ENCODE measurements around the gene KHDRBS1.

KHDRBS1 gene

DNA sequence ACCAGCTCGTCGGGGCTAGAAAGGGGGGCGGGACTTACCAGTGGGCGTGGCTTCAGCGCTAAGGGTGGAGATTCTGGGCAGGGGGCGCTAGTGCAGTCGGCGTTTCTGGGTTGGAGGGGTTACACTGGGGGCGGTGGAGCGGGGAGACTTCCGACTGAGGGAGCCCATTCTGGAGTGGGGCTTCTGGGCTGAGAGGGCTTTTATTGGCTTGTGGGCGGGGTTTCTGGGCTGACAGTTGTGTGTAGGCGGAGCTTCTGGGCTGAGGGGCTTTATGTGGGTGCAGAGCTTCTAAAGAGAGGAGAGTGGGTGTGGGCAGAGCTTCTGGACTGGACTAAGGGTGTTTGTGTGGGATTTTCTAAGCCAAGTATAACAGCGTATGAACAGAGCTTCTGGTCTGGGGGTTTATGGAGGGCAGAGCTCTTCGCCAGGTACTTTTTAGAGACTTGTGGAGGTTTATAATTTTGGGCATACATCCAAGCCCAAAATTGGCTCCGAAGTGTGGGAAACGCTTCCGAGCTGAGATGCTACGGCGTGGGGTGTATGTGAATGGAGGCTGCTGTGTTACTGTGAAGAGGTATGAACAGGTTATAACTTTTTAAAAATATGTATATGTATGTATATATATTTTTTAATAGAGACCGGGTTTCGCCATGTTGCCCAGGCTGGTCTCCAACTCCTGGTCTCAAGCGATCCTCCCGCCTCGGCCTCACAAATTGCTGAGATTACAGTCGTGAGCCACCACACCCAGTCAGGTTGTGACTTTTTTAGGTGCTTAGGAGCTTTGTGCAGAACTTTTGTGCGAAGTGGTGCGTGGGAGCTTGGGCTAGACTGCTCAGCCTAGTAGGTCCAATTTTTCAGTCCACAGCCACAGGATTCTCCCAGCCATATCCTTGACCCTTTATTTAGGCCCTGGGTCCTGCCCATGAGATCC lies 59.9 kb downstream of the KHDRBS1 start:
- CTCF ChIA-PET, result interaction anchor here (0.6 to 3.7 kb wide), 15 partner anchors 9 to 635 kb away, joined by 3 to 14 read pairs (median 4); partner anchors contain the start of genes KPNA6 and TXLNA
- Histone ChIP-seq H3K36me3 (ENCODE audit: control insufficient read depth in 2 of 2, insufficient read depth in 1 of 2, low read length in 2 of 2) (peaks cover 9 to 40% of the 10 kb centered on the region in 2 experiments; a peak in 2 of 3 replicates), H3K27ac (ENCODE audit: extremely low read depth, low read depth, low read length) (no peak overlapping the region; the same call in 1 of the 2 replicates), H3K9me3 (ENCODE audit: control insufficient read depth, insufficient read depth, low read depth, low read length) (no peaks in the 10 kb centered on the region), H3K4me3 (ENCODE audit: low read depth, low read length) (peak overlapping the region; percentile 92), H3K4me1 (ENCODE audit: control insufficient read depth, insufficient read depth, low read length) (no peaks in the 10 kb centered on the region)
- POLR2A ChIA-PET, result interaction anchor here (0.6 to 3.6 kb wide), 30 partner anchors 9 to 263 kb away, joined by 3 to 33 read pairs (median 4); partner anchors contain the start of genes DCDC2B, HDAC1, IQCC and KHDRBS1
- TF ChIP-seq SCRT1 (tag by site-specific recombination; IDR thresholded peaks at IDR 0.05; ENCODE audit: borderline replicate concordance) (no peak), MYNN (tag by site-specific recombination; IDR thresholded peaks at IDR 0.05; ENCODE audit: borderline replicate concordance) (peak; percentile 65), ZNF138 (tag by site-specific recombination; IDR thresholded peaks at IDR 0.05; ENCODE audit: borderline replicate concordance) (no peak), ZFP41 (tag by site-specific recombination; IDR thresholded peaks at IDR 0.05; ENCODE audit: borderline replicate concordance) (no peak), OVOL3 (tag by site-specific recombination; IDR thresholded peaks at IDR 0.05) (no peak), KLF9 (tag by site-specific recombination; IDR thresholded peaks at IDR 0.05; ENCODE audit: low read depth) (peak; percentile 84), OSR2 (tag by site-specific recombination; IDR thresholded peaks at IDR 0.05) (no peak), ZBTB8A (tag by site-specific recombination; IDR thresholded peaks at IDR 0.05) (peak; percentile 94), ZNF560 (tag by site-specific recombination; IDR thresholded peaks at IDR 0.05; ENCODE audit: borderline replicate concordance) (no peak), SP3 (tag by site-specific recombination; IDR thresholded peaks at IDR 0.05) (peak; percentile 85), KLF7 (tag by site-specific recombination; IDR thresholded peaks at IDR 0.05; ENCODE audit: borderline replicate concordance) (no peak), TRIM28 (IDR thresholded peaks at IDR 0.05; ENCODE audit: borderline replicate concordance, low read length) (no peak), GLIS2 (tag by site-specific recombination; IDR thresholded peaks at IDR 0.05) (peak; percentile 57), ZNF701 (tag by site-specific recombination; IDR thresholded peaks at IDR 0.05) (no peak), SCRT2 (tag by site-specific recombination; IDR thresholded peaks at IDR 0.05) (no peak), ZNF394 (tag by site-specific recombination; IDR thresholded peaks at IDR 0.05; ENCODE audit: borderline replicate concordance) (no peak), ZNF155 (tag by site-specific recombination; IDR thresholded peaks at IDR 0.05) (no peak), ZNF184 (tag by site-specific recombination; IDR thresholded peaks at IDR 0.05) (no peak), ZNF792 (tag by site-specific recombination; IDR thresholded peaks at IDR 0.05) (no peak), ZSCAN23 (tag by site-specific recombination; IDR thresholded peaks at IDR 0.05) (no peak), ZNF837 (tag by site-specific recombination; IDR thresholded peaks at IDR 0.05) (no peak), EGR2 (tag by site-specific recombination; IDR thresholded peaks at IDR 0.05; ENCODE audit: low read depth) (peak; percentile 99), GLIS1 (tag by site-specific recombination; IDR thresholded peaks at IDR 0.05) (no peak; the same call in none of the 2 replicates), SALL2 (tag by site-specific recombination; IDR thresholded peaks at IDR 0.05; ENCODE audit: borderline replicate concordance) (no peak), ZNF266 (tag by site-specific recombination; IDR thresholded peaks at IDR 0.05; ENCODE audit: low read depth) (no peak; the same call in 1 of the 2 replicates), ZNF747 (tag by site-specific recombination; IDR thresholded peaks at IDR 0.05) (no peak), BCL11B (tag by site-specific recombination; IDR thresholded peaks at IDR 0.05; ENCODE audit: low read depth) (no peak), KLF1 (tag by site-specific recombination; IDR thresholded peaks at IDR 0.05) (no peak), ZNF596 (tag by site-specific recombination; IDR thresholded peaks at IDR 0.05) (no peak), ZNF768 (tag by site-specific recombination; IDR thresholded peaks at IDR 0.05) (no peak), ZNF146 (tag by site-specific recombination; IDR thresholded peaks at IDR 0.05) (no peak), ZSCAN16 (tag by site-specific recombination; IDR thresholded peaks at IDR 0.05) (no peak)
- TF ChIP-seq, protein P1, sequence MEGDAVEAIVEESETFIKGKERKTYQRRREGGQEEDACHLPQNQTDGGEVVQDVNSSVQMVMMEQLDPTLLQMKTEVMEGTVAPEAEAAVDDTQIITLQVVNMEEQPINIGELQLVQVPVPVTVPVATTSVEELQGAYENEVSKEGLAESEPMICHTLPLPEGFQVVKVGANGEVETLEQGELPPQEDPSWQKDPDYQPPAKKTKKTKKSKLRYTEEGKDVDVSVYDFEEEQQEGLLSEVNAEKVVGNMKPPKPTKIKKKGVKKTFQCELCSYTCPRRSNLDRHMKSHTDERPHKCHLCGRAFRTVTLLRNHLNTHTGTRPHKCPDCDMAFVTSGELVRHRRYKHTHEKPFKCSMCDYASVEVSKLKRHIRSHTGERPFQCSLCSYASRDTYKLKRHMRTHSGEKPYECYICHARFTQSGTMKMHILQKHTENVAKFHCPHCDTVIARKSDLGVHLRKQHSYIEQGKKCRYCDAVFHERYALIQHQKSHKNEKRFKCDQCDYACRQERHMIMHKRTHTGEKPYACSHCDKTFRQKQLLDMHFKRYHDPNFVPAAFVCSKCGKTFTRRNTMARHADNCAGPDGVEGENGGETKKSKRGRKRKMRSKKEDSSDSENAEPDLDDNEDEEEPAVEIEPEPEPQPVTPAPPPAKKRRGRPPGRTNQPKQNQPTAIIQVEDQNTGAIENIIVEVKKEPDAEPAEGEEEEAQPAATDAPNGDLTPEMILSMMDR (tag by site-specific recombination; IDR thresholded peaks at IDR 0.05), result peak; percentile 85
- TF ChIP-seq, protein P2, sequence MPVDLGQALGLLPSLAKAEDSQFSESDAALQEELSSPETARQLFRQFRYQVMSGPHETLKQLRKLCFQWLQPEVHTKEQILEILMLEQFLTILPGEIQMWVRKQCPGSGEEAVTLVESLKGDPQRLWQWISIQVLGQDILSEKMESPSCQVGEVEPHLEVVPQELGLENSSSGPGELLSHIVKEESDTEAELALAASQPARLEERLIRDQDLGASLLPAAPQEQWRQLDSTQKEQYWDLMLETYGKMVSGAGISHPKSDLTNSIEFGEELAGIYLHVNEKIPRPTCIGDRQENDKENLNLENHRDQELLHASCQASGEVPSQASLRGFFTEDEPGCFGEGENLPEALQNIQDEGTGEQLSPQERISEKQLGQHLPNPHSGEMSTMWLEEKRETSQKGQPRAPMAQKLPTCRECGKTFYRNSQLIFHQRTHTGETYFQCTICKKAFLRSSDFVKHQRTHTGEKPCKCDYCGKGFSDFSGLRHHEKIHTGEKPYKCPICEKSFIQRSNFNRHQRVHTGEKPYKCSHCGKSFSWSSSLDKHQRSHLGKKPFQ (tag by site-specific recombination; IDR thresholded peaks at IDR 0.05), result no peak
- TF ChIP-seq, protein P3, sequence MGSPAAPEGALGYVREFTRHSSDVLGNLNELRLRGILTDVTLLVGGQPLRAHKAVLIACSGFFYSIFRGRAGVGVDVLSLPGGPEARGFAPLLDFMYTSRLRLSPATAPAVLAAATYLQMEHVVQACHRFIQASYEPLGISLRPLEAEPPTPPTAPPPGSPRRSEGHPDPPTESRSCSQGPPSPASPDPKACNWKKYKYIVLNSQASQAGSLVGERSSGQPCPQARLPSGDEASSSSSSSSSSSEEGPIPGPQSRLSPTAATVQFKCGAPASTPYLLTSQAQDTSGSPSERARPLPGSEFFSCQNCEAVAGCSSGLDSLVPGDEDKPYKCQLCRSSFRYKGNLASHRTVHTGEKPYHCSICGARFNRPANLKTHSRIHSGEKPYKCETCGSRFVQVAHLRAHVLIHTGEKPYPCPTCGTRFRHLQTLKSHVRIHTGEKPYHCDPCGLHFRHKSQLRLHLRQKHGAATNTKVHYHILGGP (tag by site-specific recombination; IDR thresholded peaks at IDR 0.05), result no peak
